Fibroblast of mammary gland (primary cell): ENCODE measurements around the gene C3orf22.

Experiments used
- DNase-seq: peaks from one replicate; pipeline ENCODE4 v3.0.0-alpha.2; 2010; ENCODE audit warnings: low read depth
- H3K4me3 ChIP-seq: 2 replicates; pipeline ENCODE4 v1.5.1; 2011; ENCODE audit warnings: low read depth, mild to moderate bottlenecking, low read length, moderate library complexity; ENCODE audit not compliant: control insufficient read depth
- TF ChIP-seq, protein P1 (sequence below): conservative IDR thresholded peaks from 2 replicates; pipeline ENCODE4 v1.5.1; 2011; ENCODE audit warnings: low read depth, low read length, inconsistent platforms; ENCODE audit not compliant: control insufficient read depth, insufficient read depth

C3orf22 gene

DNA sequence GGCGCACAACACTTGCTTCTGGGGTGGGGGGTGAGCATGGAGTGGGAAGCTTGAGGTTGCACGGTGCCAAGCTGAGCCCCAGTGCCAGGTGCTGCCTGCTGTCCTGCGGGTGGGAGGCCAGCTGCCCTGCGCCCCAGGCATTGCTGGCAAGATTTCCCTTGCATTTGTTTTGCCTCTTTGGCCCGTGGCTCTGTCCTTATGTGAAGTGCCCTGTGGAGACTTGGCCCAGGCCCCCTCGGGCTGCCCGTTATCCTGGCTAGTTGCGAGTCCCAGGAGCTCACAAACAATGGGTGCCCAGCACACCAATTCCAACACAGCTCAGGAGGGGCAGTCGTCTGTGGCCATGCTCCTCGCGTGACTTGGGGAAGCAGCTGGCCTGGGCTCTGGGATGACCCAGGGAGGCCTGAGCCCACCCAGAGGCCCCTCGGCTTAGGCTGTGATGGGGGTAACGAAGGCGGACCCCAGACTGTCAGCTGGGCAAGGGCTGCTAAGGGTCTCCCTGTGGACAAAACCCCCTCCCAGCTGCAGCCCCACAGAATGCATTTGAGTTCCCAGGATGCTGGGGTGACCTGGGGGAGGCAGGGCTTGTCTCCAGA is 5.9 kb downstream of the C3orf22 start:
- DNase-seq = no peak
- TF ChIP-seq, protein P1, sequence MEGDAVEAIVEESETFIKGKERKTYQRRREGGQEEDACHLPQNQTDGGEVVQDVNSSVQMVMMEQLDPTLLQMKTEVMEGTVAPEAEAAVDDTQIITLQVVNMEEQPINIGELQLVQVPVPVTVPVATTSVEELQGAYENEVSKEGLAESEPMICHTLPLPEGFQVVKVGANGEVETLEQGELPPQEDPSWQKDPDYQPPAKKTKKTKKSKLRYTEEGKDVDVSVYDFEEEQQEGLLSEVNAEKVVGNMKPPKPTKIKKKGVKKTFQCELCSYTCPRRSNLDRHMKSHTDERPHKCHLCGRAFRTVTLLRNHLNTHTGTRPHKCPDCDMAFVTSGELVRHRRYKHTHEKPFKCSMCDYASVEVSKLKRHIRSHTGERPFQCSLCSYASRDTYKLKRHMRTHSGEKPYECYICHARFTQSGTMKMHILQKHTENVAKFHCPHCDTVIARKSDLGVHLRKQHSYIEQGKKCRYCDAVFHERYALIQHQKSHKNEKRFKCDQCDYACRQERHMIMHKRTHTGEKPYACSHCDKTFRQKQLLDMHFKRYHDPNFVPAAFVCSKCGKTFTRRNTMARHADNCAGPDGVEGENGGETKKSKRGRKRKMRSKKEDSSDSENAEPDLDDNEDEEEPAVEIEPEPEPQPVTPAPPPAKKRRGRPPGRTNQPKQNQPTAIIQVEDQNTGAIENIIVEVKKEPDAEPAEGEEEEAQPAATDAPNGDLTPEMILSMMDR = no peak
- no peak overlapping the region for H3K4me3 ChIP-seq

DNA sequence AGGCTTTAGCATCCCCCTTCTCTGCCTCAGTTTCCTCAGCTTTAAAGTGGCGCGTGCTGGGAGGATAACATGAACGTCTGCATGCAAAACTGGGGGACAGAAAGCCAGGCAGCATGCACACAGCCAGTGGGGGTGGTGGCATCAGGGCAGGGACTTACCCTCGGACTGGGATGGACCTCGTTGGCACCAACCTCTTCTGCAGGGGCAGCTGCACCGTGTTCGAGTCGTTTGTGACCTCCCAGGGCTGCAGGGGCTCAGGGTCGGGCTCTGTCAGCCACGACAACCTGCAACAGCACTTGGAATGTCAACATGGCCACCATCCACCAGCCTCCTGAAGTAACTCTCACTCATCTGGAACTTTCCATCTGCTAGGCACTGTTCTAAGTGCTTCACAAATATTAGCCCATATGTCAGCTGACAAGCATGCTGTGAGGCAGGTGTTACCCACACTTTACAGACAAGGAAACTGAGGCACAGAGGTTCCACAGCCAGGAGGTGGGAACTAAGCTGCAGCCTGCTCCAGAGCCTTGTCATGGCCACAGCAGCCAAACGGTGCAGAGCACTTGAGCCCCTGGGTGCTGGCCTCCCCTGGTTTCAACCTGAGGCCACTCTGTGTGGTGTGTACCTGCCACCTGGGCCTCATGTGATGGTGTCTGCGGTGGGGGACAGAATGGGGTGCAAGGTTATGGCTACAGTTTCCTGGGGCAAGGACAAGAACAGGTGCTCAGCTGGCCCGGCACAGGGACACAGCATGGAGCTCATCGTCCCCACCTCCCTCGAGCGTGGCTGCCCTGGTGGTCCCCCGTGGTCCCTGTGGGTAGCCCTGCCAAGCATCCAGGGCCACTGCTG is 6.7 kb downstream of the C3orf22 start:
- TF ChIP-seq, protein P1 = no peak
- H3K4me3 ChIP-seq = no peak overlapping the region
- no peak for DNase-seq

DNA sequence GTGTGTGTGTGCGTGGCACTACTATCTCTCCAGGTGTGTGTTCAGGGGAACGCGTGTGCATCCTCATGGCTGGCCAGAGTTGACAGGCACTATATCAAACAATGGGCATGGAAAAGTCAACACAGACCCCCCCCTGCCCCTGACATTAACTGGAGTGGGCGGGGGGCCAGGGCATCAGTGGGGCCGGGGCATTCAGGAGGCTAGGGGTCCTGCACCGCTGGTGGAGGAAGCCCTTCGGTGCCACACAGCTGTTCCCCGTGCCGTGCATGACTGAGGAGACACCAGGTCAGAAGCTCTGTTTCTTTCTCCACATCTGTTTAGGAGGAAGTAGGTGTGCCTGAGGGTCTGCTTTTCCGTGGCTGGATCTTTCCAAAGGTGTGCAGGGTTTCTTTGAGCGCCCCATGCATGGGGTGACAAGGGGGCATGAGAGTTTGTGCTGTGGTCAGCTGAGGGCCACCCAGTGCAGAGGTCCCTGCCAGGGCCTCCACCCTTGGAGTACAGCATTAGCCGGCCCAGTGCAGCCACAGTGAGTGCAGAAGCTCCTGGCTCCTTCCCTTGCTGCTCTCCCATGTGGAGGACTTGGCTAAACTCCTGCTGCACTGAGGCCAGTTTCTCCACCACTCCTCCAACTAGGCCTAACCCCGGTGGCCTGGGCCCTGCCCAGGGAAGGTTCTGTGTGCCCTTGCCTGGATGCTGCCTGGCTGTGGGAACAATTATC is 7.5 kb downstream of the C3orf22 start:
- TF ChIP-seq, protein P1 = no peak
- no peak overlapping the region for H3K4me3 ChIP-seq
- no peak for DNase-seq

DNA sequence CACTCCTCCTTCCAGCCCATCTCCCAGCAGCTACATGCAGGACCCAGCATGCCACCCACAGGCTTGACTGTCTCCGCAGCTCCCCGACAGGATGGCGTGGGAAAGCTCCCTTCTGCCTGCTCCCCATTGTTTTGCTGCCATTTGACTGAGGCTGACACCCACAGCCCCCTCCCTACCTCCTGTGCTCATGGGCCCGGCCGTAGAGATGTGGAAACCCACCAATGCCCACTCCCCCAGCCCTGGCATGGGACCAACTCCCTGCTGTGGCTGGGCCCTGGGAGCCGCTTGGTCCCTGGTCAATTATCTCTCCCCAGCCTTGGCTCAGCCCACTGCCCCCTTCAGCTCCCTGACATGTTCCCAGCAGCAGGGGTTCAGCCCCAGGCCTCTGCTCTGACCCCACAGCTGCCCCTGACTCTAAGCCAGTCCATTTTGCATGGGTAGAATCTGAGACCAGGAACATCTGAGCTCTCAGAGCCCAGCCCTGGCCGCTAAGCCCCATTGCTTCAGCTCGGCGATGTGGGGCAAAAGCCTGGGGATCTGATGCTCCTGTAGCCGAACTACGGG is 8.2 kb downstream of the C3orf22 start:
- TF ChIP-seq, protein P1 = no peak
- H3K4me3 ChIP-seq = no peak overlapping the region
- DNase-seq = no peak

DNA sequence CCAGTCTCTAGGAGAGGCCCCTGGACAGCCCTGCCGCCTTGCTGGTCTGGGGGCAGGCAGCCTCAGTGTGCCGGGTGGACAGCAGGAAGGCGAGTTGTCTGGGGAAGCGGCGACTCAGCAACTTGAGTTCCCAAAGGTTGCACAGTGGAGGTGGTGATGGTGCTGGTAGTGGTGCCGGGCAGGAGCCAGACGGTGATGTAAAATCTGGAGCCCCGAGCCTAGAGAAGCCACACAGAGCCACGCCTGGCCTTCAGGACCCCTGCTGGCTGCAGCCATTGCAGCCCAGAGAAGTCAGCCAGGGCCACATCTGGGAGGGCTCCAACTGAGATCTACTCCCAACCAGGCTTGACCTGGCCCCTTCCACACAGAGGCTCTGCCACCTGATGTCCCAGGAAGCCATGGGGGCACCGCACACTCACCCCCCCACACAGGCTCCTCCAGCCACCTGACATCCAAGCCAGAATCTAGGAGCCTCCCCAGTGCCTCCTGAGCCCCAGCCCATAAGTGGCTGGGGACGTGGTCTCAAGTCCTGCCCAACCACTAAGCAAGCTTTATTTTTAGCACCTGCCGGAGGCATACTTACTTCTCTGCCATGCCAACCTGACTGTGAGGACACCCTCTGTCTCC is 8.8 kb downstream of the C3orf22 start:
- no peak overlapping the region for H3K4me3 ChIP-seq
- TF ChIP-seq, protein P1 = no peak
- no peak for DNase-seq
